Hindlimb muscle (tissue), 1 donor: ENCODE measurements around the gene ANKRD24. TPM values are rescaled to one million over a fixed set of nuclear protein-coding genes. Genes with fewer than 3 reads are reported as not detected.
A peak's percentile ranks its signal among the peaks of the same experiment; 100 is the strongest.
"Not testable (repeated sequence)": the region's sequence is repeated elsewhere in the genome, so short reads cannot be mapped to it uniquely, and the experiment has no call there.

Source experiments
- DNase-seq: peaks from one replicate; pipeline ENCODE4 v3.0.0-alpha.2; 2013
- polyA plus RNA-seq: library from polyadenylated mRNA; unstranded; fragments of 120-200 nt; gene quantifications from one replicate; pipeline ENCODE4 v1.2.1, GENCODE V29; 2013; ENCODE audit not compliant: insufficient read length

The ANKRD24 gene
- polyA plus RNA-seq, 1 donor: 1.6 TPM

GRCh38 chr19:4231521-4231920, 49.0 kb downstream of the ANKRD24 start:
- DNase-seq: not testable (repeated sequence)

DNA sequence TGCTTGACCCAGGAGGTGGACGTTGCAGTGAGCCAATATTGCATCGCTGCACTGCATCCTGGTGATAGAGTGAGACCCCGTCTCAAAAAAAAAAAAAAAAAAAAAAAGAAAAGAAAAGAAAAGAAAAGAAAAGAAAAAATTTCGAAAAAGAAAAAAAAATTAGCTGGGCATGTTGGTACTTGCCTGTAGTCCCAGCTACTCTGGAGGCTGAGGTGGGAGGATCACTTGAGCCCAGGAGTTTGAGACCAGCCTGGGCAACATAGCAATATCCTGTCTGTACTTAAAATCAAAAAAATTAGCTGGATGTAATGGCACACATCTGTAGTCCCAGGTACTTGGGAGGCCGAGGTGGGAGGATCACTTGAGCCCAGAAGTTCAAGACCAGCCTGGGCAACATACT, 49.6 kb downstream of the ANKRD24 start:
- DNase-seq: not testable (repeated sequence)

GRCh38 chr19:4232614-4233281, 50.3 kb downstream of the ANKRD24 start:
- DNase-seq: no peak

- peak; percentile 18 for DNase-seq
Observed at GRCh38 chr19:4233282-4233853, 50.9 kb downstream of the ANKRD24 start.

- DNase-seq: no peak
Observed at GRCh38 chr19:4234142-4234861, 51.8 kb downstream of the ANKRD24 start.

DNA sequence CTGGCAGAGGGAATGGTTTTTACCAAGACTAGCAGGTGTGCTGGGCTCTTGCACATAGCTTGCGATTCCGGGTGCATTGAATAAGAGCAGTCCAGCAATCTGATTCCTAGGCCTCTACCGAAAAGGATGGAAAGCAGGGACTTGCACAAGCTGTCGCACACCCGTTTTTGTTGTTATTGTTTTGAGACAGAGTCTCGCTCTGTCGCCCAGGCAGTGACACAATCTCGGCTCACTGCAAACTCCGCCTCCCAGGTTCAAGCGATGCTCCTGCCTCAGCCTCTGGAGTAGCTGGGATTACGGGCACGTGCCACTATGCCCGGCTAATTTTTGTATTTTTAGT, 52.3 kb downstream of the ANKRD24 start:
- no peak for DNase-seq

DNA sequence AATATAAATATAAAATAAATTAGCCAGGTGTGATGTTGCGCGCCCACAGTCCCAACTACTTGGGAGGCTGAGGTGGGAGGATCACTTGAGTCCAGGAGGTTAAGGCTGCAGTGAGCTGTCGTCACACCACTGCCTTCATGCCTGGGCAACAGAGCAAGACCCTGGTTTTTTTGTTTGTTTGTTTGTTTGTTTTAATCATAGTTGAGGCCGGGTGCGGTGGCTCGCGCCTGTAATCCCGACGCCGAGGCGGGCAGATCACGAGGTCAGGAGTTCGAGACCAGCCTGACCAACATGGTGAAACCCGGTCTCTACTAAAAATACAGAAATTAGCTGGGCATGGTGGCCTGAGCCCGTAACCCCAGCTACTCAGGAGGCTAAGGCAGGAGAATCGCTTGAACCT, 55.0 kb downstream of the ANKRD24 start:
- not testable (repeated sequence) for DNase-seq

DNA sequence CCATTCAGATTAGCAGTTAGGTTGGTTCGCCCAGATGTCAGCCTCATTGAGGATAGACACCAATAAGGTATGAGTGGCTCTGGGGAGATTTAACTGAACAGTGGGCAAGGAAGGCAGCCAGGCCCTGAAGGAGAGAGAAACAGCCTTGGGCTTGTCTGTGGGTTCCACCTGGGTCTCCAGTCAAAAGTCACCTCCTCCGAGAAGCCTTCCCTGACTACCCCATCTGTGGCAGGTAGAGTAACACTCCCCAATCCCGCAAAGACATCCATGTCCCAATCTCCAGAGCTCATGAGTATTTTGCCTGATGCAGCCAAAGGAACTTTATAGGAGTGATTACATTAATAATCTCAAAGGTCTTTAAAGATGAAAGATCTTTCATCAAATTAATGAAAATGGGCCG, 56.3 kb downstream of the ANKRD24 start:
- no peak for DNase-seq

DNA sequence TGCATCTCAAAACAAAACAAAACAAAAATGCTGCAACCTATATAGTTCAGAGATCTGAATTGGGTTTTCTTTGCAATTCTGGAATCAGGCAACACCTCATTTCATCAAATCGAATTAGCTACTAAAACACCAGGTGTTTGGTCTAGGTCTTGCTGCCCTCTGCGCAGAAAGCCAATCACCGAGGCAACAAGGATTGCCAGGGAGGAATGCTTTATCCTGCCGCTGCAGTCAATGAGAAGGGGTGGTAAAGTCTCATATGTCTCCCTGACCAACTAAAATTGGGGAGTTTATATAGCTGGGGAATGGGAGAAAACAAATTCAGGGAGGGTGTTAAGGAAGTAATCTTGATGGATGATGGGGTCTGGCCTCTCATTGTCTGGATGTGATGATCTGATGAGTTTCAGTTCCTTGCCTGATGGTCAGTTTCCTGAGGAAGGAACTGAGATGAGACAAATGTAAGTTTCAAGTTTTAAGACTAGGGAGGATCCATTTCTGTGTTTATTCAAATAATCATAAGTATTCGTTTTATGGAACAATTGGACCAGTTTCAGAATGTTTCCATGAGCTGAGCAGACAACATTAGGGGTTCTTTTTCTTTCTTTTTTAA, 59.4 kb downstream of the ANKRD24 start:
- no peak for DNase-seq

GRCh38 chr19:4245938-4246337, 63.4 kb downstream of the ANKRD24 start:
- not testable (repeated sequence) for DNase-seq

- peak; percentile 98 for DNase-seq
Observed at GRCh38 chr19:4246767-4247593, 64.5 kb downstream of the ANKRD24 start, which contains the start of gene YJU2. TSS of gene YJU2 (plus strand) at chr19:4247080. CDS start at chr19:4247147, 67 bp downstream.

DNA sequence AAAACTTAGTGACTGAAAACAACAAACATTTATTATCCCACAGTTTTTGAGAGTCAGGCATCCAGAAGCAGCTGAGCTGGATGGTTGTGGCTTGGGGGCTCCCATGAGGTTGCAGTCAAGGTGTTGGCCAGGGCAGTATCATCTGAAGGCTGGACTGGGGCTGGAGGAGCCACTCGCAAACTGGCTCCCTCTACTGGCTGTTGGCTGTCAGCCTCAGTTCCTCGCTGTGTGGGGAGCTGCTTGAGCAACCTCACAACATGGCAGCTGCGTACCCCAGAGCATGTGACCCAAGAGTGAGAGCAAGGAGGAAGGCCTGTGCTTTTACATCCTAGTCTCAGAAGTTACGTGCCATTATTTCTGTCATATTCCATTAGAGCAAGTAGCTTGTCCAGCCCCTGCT, 74.1 kb downstream of the ANKRD24 start:
- DNase-seq: no peak

- no peak for DNase-seq
Observed at GRCh38 chr19:4257025-4257424, 74.5 kb downstream of the ANKRD24 start.

- no peak for DNase-seq
Observed at GRCh38 chr19:4258181-4258580, 75.7 kb downstream of the ANKRD24 start.

- no peak for DNase-seq
Observed at GRCh38 chr19:4260613-4261191, 78.2 kb downstream of the ANKRD24 start.

GRCh38 chr19:4264812-4265211, 82.3 kb downstream of the ANKRD24 start:
- DNase-seq: no peak

DNA sequence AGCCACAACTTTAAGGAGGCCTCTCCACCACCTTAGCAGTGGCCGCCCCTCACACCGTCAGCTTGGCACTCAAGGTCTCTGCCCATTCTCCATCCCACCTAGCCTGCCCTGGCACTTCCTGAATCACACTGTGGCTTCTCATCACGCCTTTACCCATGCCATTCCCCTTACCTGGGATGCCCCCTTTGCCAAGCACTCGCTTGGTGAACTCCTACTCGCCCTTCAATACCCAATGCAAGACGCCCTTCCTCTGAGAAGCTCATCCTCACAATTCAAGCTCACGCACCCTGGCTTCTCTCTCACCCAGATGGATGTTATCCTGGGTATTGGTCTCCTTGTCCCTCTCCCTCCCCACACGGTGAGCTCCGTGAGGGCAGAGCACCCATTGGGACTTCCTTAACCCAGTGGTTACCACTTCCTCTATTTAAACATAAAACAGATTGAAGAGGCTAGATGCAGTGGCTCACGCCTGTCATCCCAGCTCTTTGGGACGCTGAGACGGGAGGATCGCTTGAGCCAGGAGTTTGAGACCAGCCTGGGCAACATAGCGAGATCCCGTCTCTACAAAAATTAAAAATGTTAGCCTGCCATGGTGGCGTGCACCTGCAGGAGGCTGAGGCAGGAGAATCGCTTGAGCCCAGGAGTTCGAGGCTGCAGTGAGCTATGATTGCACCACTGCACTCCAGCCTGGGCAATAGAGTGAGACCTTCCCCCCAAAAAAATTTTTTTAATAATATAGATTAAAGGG, 83.9 kb downstream of the ANKRD24 start:
- DNase-seq: no peak

- no peak for DNase-seq
Observed at GRCh38 chr19:4267101-4267900, 84.8 kb downstream of the ANKRD24 start.

DNA sequence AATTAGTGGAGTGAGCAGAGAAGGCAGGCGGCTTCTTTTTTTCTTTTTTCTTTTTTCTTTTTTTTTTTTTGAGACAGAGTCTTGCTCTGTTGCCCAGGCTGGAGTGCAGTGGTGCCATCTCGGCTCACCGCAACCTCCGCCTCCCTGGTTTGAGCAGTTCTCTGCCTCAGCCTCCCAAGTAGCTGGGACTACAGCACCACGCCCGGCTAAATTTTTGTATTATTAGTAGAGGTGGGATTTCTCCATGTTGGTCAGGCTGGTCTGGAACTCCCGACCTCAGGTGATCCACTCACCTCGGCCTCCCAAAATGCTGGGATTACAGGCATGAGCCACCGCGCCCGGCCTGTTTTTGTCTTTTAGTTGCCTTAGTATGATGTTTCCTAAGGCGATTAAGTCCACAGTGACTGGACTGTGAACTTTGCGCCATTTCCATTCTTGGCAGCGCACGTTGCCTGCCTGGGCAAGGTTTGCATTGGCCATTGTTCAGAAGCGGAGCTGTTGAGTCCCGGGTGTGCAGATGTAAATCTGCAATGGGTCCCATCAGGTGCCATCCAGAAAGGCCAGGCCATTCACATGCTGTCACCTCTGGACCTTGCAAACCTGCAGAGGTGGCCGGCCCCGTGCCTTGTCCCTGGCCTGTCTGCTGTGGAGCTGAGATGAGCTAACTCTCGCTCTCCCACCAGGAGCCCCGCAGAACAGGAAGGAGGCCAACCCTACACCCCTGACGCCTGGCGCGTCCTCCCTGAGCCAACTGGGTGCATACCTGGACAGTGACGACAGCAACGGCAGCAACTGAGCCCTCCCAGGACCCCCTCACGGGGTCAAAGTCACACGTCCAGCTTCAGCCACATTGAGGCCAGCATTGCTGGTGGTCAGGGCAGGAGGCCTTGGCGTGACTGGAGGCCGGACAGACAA, 85.7 kb downstream of the ANKRD24 start:
- DNase-seq: no peak
